ENCODE data around the gene PRMT3.

DNA sequence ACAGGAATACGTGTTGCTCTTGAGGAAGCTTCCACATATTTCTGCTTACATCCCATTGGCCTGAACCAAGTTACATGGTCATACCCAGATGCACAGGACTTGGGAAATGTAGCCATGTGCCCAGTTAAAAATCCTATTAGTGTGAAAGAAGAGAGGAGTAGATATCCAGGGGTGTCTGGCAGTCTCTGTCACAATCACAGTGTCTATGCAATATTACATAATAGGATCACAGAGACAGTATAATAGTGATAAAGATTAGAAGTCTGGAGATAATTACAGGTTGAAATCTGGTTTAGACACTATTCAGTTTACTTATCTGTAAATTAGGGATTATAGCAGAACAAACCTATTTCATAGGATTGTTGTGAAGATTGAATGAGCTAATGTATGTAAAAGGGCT, 149.3 kb downstream of the PRMT3 start:
- TF ChIP-seq, protein P1, sequence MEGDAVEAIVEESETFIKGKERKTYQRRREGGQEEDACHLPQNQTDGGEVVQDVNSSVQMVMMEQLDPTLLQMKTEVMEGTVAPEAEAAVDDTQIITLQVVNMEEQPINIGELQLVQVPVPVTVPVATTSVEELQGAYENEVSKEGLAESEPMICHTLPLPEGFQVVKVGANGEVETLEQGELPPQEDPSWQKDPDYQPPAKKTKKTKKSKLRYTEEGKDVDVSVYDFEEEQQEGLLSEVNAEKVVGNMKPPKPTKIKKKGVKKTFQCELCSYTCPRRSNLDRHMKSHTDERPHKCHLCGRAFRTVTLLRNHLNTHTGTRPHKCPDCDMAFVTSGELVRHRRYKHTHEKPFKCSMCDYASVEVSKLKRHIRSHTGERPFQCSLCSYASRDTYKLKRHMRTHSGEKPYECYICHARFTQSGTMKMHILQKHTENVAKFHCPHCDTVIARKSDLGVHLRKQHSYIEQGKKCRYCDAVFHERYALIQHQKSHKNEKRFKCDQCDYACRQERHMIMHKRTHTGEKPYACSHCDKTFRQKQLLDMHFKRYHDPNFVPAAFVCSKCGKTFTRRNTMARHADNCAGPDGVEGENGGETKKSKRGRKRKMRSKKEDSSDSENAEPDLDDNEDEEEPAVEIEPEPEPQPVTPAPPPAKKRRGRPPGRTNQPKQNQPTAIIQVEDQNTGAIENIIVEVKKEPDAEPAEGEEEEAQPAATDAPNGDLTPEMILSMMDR (IDR thresholded peaks at IDR 0.05), result no peak
- no peak for TF ChIP-seq EZH2 (IDR thresholded peaks at IDR 0.05; ENCODE audit: borderline replicate concordance, insufficient read depth, low read depth, low read length, poor library complexity, severe bottlenecking)
